ENCODE results near the gene ESYT1. TPM values are rescaled to one million over a fixed set of nuclear protein-coding genes. Genes with fewer than 3 reads are reported as not detected.

ESYT1 gene
- total and polyA plus RNA-seq, 9 of the 15 experiments (the other 6 are each of a cell fraction or from before 2014, with no cell fraction given): 132 to 420 (median 164) TPM

GRCh38 chr12:56157201-56158028 lies 29.3 kb downstream of the ESYT1 start (continued):
- TF ChIP-seq NRF1 (conservative IDR thresholded peaks at IDR 0.05 in 1 of 2, IDR thresholded peaks at IDR 0.05 in 1 of 2) (0 out of 4 replicates have a peak, but pooled peaks of 1 of the 2 experiments have one; percentile 7), ZNF232 (CRISPR knock-in tag; IDR thresholded peaks at IDR 0.05) (no peak), CCAR2 (IDR thresholded peaks at IDR 0.05; ENCODE audit: low read depth, low read length) (no peak), BRF1 (IDR thresholded peaks at IDR 0.05; ENCODE audit: borderline replicate concordance, extremely low read depth, insufficient read length) (no peak), KLF13 (tag; IDR thresholded peaks at IDR 0.05; ENCODE audit: borderline replicate concordance, low read depth) (no peak), MCM7 (IDR thresholded peaks at IDR 0.05) (no peak), ZNF253 (CRISPR knock-in tag; conservative IDR thresholded peaks at IDR 0.05) (no peak), MCM5 (IDR thresholded peaks at IDR 0.05; ENCODE audit: low read depth) (no peak), ZKSCAN8 (CRISPR knock-in tag; IDR thresholded peaks at IDR 0.05) (no peak), CTBP1 (IDR thresholded peaks at IDR 0.05; ENCODE audit: borderline replicate concordance) (0 out of 2 replicates have a peak, but pooled peaks have one; percentile 37), ZNF609 (CRISPR knock-in tag; IDR thresholded peaks at IDR 0.05; ENCODE audit: borderline replicate concordance) (no peak), ATF6 (CRISPR knock-in tag; IDR thresholded peaks at IDR 0.05) (0 out of 2 replicates have a peak, but pooled peaks have one; percentile 58), HLTF (IDR thresholded peaks at IDR 0.05) (no peak), RCOR1 (IDR thresholded peaks at IDR 0.05; ENCODE audit: borderline replicate concordance in 1 of 2, low read depth in 2 of 2, low read length in 2 of 2) (peak in 1 of 2 experiments; percentile 34; a peak in 1 of 4 replicates), HDAC2 (IDR thresholded peaks at IDR 0.05) (no peak), TCF15 (CRISPR knock-in tag; IDR thresholded peaks at IDR 0.05) (0 out of 2 replicates have a peak, but pooled peaks have one; percentile 6), ETS1 (conservative IDR thresholded peaks at IDR 0.05; ENCODE audit: control insufficient read depth, low read depth, low read length) (no peak)

All from K562 (cell line).